ENCODE results near the gene TOX3. TPM values are rescaled to one million over a fixed set of nuclear protein-coding genes. Genes with fewer than 3 reads are reported as not detected.

The TOX3 gene
- total RNA-seq, 4 donors from 2014 or later = 0.47 TPM; not detected in 3

DNA sequence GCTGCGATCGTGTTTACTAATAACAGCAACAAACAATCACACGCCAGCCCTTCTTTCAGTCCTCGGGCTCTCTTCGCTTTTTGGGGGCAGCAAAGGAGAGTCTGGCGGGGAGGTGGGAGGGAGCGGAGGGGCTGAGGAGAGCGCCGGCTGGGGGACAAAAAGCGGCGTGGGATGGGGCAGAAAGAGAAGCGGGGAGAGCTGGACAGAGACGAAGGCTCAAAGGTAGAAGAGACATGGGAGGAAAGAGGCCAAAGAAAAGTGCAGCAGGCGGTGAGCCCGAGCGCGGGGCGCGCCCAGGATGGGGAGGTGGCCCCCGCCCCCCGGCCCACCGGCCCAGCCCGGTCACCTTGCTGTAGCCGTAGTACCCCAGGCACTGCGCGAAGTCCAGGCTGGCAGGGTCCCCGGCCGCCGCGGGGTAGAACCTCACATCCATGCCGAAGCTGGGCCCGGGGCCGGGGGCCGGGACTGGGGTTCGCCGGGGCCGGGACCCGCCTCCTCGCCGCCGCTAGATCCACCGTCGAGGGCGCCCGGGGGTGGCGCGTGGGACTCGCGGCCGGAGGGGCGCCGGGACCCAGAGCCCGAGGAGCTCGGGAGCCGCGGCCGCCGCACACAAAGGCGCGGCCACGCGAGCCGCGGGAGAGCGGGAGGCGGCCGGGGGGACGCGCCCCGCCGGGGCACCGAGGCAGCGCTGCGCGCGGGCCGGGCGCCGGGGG, 496 bp downstream of the TOX3 start:
- ATAC-seq (no peak), DNase-seq (no peak)
- H3K4me3 ChIP-seq = peak overlapping the region; percentile 13 to 30 (median 26)
- no peaks in the 10 kb centered on the region for H3K36me3 ChIP-seq
- peaks cover 29 to 44% (median 42%) of the 10 kb centered on the region in 3 donors for H3K27me3 ChIP-seq
- H3K27ac ChIP-seq = no peak overlapping the region
- intact Hi-C loops (cut with DNase I; ENCODE audit: low total_unique reads) (no loop called here), in situ Hi-C loops (cut with MboI; ENCODE audit: low sequenced_read_pairs in 4 of 4) (no loop called here)
- H3K9me3 ChIP-seq = no peaks in the 10 kb centered on the region
- H3K4me1 ChIP-seq = peaks cover 0 to 14% of the 10 kb centered on the region in 2 donors
- TF ChIP-seq CTCF (IDR thresholded peaks at IDR 0.05 in 4 of 5, conservative IDR thresholded peaks at IDR 0.05 in 1 of 5) = no peak
- TF ChIP-seq POLR2A (IDR thresholded peaks at IDR 0.05) = no peak

- no peaks in the 10 kb centered on the region for H3K9me3 ChIP-seq
- no peak overlapping the region for H3K27ac ChIP-seq
- DNase-seq (no peak), ATAC-seq (no peak)
- in situ Hi-C loops (cut with MboI; ENCODE audit: low sequenced_read_pairs in 4 of 4) (no loop called here), intact Hi-C loops (cut with DNase I; ENCODE audit: low total_unique reads) (no loop called here)
- H3K36me3 ChIP-seq = no peaks in the 10 kb centered on the region
- H3K27me3 ChIP-seq = peaks cover 29 to 44% (median 42%) of the 10 kb centered on the region in 3 donors
- peak overlapping the region; percentile 13 to 30 (median 26) for H3K4me3 ChIP-seq
- TF ChIP-seq CTCF (IDR thresholded peaks at IDR 0.05 in 4 of 5, conservative IDR thresholded peaks at IDR 0.05 in 1 of 5) = no peak
- TF ChIP-seq POLR2A (IDR thresholded peaks at IDR 0.05) = no peak
- peaks cover 0 to 14% of the 10 kb centered on the region in 2 donors for H3K4me1 ChIP-seq
Observed at GRCh38 chr16:52545898-52546266, 1.1 kb downstream of the TOX3 start.

- in situ Hi-C loops (cut with MboI; ENCODE audit: low sequenced_read_pairs in 4 of 4) (no loop called here), intact Hi-C loops (cut with DNase I; ENCODE audit: low total_unique reads) (no loop called here)
- H3K9me3 ChIP-seq = no peaks in the 10 kb centered on the region
Observed at GRCh38 chr16:52545222-52545897, 1.6 kb downstream of the TOX3 start.

GRCh38 chr16:52544703-52545102, 2.2 kb downstream of the TOX3 start:
- in situ Hi-C loops (cut with MboI; ENCODE audit: low sequenced_read_pairs in 4 of 4) = no loop called here
- no peak for DNase-seq
- intact Hi-C loops (cut with DNase I; ENCODE audit: low total_unique reads) = no loop called here
- Histone ChIP-seq H3K9me3 (no peaks in the 10 kb centered on the region), H3K27ac (no peak overlapping the region), H3K27me3 (peaks cover 29 to 44% (median 42%) of the 10 kb centered on the region in 3 donors), H3K36me3 (no peaks in the 10 kb centered on the region), H3K4me1 (peaks cover 0 to 14% of the 10 kb centered on the region in 2 donors), H3K4me3 (no peak overlapping the region)
- no peak for ATAC-seq
- TF ChIP-seq POLR2A (IDR thresholded peaks at IDR 0.05) = no peak
- TF ChIP-seq CTCF (IDR thresholded peaks at IDR 0.05 in 4 of 5, conservative IDR thresholded peaks at IDR 0.05 in 1 of 5) = no peak

More at GRCh38 chr16:52545222-52545897, 1.6 kb downstream of the TOX3 start:
- no peak for TF ChIP-seq POLR2A (IDR thresholded peaks at IDR 0.05)
- no peak for TF ChIP-seq CTCF (IDR thresholded peaks at IDR 0.05 in 4 of 5, conservative IDR thresholded peaks at IDR 0.05 in 1 of 5)
- Histone ChIP-seq H3K4me3 (peak overlapping the region; percentile 13 to 30 (median 26)), H3K4me1 (peaks cover 0 to 14% of the 10 kb centered on the region in 2 donors), H3K27ac (no peak overlapping the region), H3K36me3 (no peaks in the 10 kb centered on the region), H3K27me3 (peaks cover 29 to 44% (median 42%) of the 10 kb centered on the region in 3 donors)
- DNase-seq = no peak
- ATAC-seq = no peak

All from gastrocnemius medialis (tissue), 4 donors.